Activated gamma-delta T cell treated with Interleukin-2 at 50 U/mL for 16 hours (primary cell): ENCODE results near the gene NINJ1.

ENCODE experiments used
- DNase-seq: peaks from one replicate; pipeline ENCODE4 v3.0.0-alpha.2; 2020

Gene NINJ1, protein sequence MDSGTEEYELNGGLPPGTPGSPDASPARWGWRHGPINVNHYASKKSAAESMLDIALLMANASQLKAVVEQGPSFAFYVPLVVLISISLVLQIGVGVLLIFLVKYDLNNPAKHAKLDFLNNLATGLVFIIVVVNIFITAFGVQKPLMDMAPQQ

GRCh38 chr9:93134015-93134739 is at the start of gene NINJ1:
NINJ1 (minus strand) TSS chr9:93134251; CDS start chr9:93134217, 34 bp downstream.
- DNase-seq, result peak; percentile 63

DNA sequence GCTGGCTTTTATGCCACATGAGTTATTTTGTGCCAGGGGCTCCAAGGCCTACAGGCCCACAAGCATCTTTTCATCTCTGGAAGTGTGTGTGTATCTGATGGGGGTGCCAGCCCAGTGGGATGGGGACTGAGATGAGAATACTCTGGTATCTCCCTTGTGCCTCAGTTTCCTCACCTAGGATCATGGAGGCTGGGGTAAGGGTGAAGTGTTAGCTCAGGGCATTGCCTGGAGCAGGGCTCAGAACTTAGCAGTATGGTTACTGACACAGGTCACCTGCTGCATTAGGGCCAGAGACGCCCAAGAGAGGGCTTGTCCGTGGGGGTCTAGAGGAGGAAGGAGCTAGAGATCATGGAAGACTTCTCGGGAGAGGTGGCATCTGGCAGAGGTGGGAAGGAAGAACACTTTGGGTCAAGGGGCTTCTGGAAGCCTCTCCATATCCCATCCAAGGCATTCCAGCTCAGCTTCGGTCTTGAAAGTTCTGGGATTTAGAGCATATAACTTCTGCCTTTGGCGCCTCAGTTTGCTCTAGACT is 49.1 kb upstream of the NINJ1 start:
- no peak for DNase-seq

DNA sequence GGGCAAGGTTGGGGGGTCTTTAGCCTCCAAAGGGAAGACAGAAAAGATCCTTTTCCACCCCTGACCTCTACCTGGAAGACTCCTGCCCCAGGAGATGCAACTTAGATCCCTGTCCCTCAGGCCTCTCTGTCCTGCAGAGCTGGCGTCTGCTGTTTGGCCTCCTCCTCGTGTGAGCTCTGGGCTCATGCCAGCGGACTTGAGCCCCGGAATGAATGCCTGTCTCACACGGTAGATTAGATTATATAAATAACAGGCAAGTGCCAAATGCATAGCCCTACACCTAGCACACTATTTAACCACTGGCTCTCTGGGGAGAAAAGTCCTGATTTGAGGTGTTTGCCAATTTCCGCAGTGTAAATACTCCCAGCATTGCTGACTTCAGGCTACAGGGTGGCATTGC is 48.5 kb upstream of the NINJ1 start:
- no peak for DNase-seq

GRCh38 chr9:93181672-93182435 is 47.8 kb upstream of the NINJ1 start:
- DNase-seq, result no peak

GRCh38 chr9:93180938-93181337 is 46.9 kb upstream of the NINJ1 start:
- DNase-seq, result no peak

DNA sequence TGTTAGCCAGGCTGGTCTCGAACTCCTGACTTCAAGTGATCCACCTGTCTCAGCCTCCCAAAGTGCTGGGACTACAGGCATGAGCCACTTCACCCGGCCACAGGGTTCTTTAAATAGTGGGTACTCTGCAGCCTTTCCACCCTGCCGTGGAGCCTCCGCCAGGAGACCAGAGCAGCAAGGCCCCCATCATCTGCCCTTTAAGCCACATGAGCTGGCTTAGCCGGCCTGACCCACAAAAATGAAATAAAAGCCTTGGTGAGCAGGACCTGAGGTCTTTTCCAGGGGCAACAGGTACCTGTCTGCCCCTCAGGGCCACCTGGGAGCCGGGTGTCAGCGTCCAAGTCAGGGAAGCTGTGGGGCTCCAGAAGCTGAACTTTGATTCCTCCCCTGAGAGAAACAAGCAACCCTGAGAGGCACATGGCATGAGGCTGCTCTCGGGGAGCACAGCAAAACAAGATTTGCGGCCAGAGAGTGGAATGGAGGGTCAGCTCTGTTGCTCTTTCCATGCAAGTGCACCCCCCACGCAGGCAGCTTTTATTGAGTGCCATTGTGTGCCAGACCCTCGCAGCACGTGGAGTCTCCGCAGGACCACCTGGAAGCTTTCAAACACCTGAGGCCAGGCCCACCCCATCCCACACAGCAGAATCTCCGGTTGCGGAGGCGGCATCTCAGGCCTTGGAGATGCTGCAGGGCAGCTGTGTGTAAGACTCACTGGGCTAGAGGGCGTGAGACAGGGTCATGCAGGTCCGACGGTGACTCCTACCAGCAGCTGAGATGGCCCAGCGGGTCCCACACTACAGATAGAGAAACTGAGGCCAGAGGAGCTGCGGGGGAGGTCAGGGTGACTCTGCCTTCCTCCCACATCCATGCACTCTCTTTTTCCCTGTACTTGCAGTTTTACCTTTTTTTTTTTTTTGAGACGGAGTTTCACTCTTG is 45.1 kb upstream of the NINJ1 start:
- DNase-seq, result no peak

DNA sequence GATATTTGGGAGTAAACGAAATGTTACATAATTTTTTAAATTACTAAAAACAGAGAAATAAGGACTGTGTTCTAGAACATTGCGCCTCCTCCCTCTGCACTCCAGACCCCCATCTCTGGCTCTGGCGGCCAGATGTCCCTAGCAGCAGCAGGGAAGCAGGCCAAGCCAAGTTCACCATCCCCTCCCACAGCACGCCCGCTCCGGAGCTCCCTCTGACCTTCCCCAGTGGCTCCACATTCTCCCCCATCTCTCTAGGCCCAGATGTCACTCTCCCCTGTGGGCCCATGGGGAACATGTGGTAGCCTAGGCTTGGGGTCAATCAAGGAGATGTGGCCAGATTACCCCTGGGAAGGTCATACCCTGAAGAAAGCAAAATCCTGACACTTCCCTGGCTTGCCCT is 43.6 kb upstream of the NINJ1 start:
- DNase-seq, result no peak

- DNase-seq, result no peak
These were observed 40.9 kb upstream of the NINJ1 start for GRCh38 chr9:93174976-93175375.

GRCh38 chr9:93173365-93174051 is 39.5 kb upstream of the NINJ1 start:
- DNase-seq, result no peak

- DNase-seq, result no peak
These were observed 38.8 kb upstream of the NINJ1 start for GRCh38 chr9:93172666-93173364.

DNA sequence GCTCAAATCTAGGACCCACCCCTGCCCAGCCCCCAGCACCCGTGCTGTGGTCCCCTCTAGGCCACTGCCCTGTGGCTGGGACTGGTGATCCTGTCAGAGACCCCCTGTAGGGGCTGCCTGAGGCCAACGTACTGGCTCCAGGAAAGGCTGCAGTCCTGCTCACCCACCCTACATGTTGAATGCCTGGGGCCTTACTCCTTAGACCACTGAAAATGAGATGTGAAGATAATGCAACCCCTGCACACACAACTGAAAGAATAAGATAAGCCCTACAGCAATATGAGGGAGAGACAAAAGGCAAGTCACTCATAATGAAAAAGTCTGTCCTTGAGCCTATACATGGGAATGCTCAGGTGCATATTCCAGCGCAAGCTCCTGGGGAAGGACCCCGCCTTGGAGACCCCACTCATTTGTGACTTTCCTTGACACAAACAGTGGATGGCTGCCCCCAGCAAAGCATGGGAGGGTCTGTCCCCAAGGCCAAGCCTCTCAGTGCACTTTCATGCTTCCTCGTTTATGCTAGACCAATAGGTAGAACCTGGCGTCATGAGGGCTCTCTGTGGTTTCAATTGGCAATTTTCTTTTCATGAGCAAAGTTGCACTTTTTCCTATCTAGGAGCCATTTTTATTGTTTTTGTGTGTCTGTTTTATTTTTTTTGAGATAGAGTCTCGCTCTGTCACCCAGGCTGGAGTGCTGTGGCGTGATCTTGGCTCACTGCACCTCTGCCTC is 37.4 kb upstream of the NINJ1 start:
- no peak for DNase-seq

- no peak for DNase-seq
These were observed 36.5 kb upstream of the NINJ1 start for GRCh38 chr9:93170571-93170970.

DNA sequence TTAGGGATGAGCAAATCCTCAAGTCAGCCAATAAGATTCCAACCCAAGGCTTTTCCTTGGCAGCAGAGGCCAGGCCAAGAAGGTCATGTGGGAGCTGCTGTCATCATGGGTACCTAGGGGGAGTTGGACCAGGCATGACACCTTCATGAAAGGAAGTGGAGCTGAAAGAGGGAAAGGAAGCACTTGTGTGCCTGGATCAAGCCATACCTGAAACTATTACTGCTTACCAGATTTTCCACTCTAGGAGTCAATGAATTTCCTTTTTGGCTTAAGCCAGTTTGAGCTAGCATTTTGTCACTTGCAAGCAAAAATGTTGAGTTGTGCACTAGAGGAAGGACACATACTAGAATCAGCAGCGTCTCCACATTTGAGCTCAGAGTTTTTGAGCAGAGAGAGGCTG is 35.4 kb upstream of the NINJ1 start:
- DNase-seq, result no peak

GRCh38 chr9:93168581-93168980 is 34.5 kb upstream of the NINJ1 start:
- no peak for DNase-seq

GRCh38 chr9:93167838-93168237 is 33.8 kb upstream of the NINJ1 start:
- DNase-seq, result no peak

DNA sequence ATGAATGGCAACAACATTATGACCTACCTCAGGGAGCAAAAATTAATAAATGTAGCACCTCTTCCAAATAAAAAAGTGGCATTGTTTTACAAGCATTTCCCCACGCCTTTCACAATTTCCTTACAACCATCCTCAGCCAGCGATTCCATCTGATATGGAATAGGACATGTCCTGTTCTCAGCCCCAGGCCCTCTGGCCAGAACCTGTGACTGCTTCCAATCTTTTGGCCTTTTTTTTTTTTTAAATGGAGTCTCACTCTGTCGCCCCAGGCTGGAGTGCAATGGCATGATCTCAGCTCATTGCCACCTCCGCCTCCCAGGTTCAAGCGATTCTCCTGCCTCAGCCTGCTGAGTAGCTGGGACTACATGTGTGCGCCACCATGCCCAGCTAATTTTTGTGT is 33.1 kb upstream of the NINJ1 start:
- no peak for DNase-seq

GRCh38 chr9:93166699-93167098 is 32.6 kb upstream of the NINJ1 start:
- no peak for DNase-seq

GRCh38 chr9:93164085-93164484 is 30.0 kb upstream of the NINJ1 start:
- no peak for DNase-seq

- no peak for DNase-seq
These were observed 27.9 kb upstream of the NINJ1 start for GRCh38 chr9:93161786-93162562.
